HG02840 (cell line): Measurements from ENCODE around the gene AOC3.

ENCODE experiments used
- ATAC-seq: cut with Tn5 transposase; IDR thresholded peaks from one replicate; pipeline ENCODE4 v1.9.1; 2021; ENCODE audit warnings: mild to moderate bottlenecking, moderate library complexity, moderate number of reproducible peaks; ENCODE audit not compliant: unreplicated experiment, low FRiP score

The AOC3 gene

GRCh38 chr17:42850954-42851353, at the start of gene AOC3:
Gene AOC3, plus strand, starts transcription at chr17:42851199. Its CDS starts 145 bp downstream, at chr17:42851344.
- ATAC-seq, result no peak

GRCh38 chr17:42803074-42803883, 47.7 kb upstream of the AOC3 start:
- no peak for ATAC-seq

GRCh38 chr17:42804918-42805367, 46.1 kb upstream of the AOC3 start:
- no peak for ATAC-seq

GRCh38 chr17:42806249-42806648, 44.8 kb upstream of the AOC3 start:
- no peak for ATAC-seq

- no peak for ATAC-seq
Measured at GRCh38 chr17:42809250-42809649, 41.7 kb upstream of the AOC3 start.

GRCh38 chr17:42814633-42815399, 36.2 kb upstream of the AOC3 start:
- ATAC-seq, result no peak

GRCh38 chr17:42817866-42818265, 33.1 kb upstream of the AOC3 start:
- ATAC-seq, result no peak

- no peak for ATAC-seq
Measured at GRCh38 chr17:42818379-42818778, 32.6 kb upstream of the AOC3 start.

GRCh38 chr17:42819939-42820535, 31.0 kb upstream of the AOC3 start:
- ATAC-seq, result no peak

- ATAC-seq, result no peak
Measured at GRCh38 chr17:42821176-42821575, 29.8 kb upstream of the AOC3 start.

- ATAC-seq, result no peak
Measured at GRCh38 chr17:42827472-42827871, 23.5 kb upstream of the AOC3 start.

- no peak for ATAC-seq
Measured at GRCh38 chr17:42830971-42831370, 20.0 kb upstream of the AOC3 start.

- ATAC-seq, result peak; percentile 16
Measured at GRCh38 chr17:42832213-42832933, 18.6 kb upstream of the AOC3 start.

GRCh38 chr17:42832934-42833766, 17.8 kb upstream of the AOC3 start, which contains the start of gene PSME3:
Gene PSME3, plus strand, starts transcription at chr17:42833397. Its CDS starts 235 bp downstream, at chr17:42833632.
- ATAC-seq, result peak; percentile 86

GRCh38 chr17:42833767-42834422, 17.1 kb upstream of the AOC3 start:
- no peak for ATAC-seq

- ATAC-seq, result no peak
Measured at GRCh38 chr17:42835732-42836131, 15.3 kb upstream of the AOC3 start.

GRCh38 chr17:42841975-42842685, 8.9 kb upstream of the AOC3 start:
- no peak for ATAC-seq

GRCh38 chr17:42843358-42843934, 7.6 kb upstream of the AOC3 start:
- no peak for ATAC-seq
